Psoas muscle (tissue), 8 donors: ENCODE data around the gene FGF14. TPM values are rescaled to one million over a fixed set of nuclear protein-coding genes. Genes with fewer than 3 reads are reported as not detected.

Source experiments
- ATAC-seq, 4 donors: fragments of 200-7000 bp; cut with Tn5 transposase; one replicate each; pipeline ENCODE4 v1.9.1; 2020; ENCODE audit warnings: moderate library complexity in 3 of 4, mild to moderate bottlenecking in 2 of 4
- DNase-seq, 2 donors: peaks; one replicate each; pipeline ENCODE4 v3.0.0-alpha.2; 2020
- H3K27ac ChIP-seq: fragments of 200-600 bp; one replicate; pipeline ENCODE4 v1.8.0; 2022
- H3K27me3 ChIP-seq, 3 donors: fragments of 200-600 bp in 1 of 3; one replicate each; pipeline versions ENCODE4 v1.6.1 to v1.8.0; 2013 to 2022; ENCODE audit warnings: low read length in 2 of 3, mild to moderate bottlenecking in 2 of 3, moderate library complexity in 1 of 3; ENCODE audit not compliant: insufficient read depth in 3 of 3
- H3K36me3 ChIP-seq, 2 donors: fragments of 200-600 bp in 1 of 2; one replicate each; pipeline versions ENCODE4 v1.6.1 to v1.8.0; 2013 to 2022; ENCODE audit warnings: low read depth in 1 of 2, mild to moderate bottlenecking in 1 of 2, moderate library complexity in 1 of 2; ENCODE audit not compliant: insufficient read depth in 1 of 2
- H3K4me1 ChIP-seq: fragments of 200-600 bp; one replicate; pipeline ENCODE4 v1.8.0; 2022
- H3K4me3 ChIP-seq: fragments of 200-600 bp; one replicate; pipeline ENCODE4 v1.8.0; 2022; ENCODE audit warnings: mild to moderate bottlenecking
- H3K9me3 ChIP-seq: fragments of 200-600 bp; one replicate; pipeline ENCODE4 v1.8.0; 2022
- WGBS, 3 donors: extraction: QIAGEN DNeasy Blood & Tissue Kit; methylation state at CpG; one replicate each; pipeline versions ENCODE4 v1.1.6 to v1.1.7; 2013; 5-methylcytosine and 5-hydroxymethylcytosine counted together
- intact Hi-C, 2 donors: fragments of 100-400 bp; cut with DNase I; formaldehyde crosslinking; loops; one replicate each; pipeline versions ENCODE4 v1.11.0 to v1.14.2; 2022
- polyA plus RNA-seq, 3 donors: library from polyadenylated mRNA; stranded (reverse); fragments of 200-250 nt; gene quantifications; one replicate each; pipeline ENCODE4 v1.2.3, GENCODE V29; 2013
- total RNA-seq, 4 donors: library from RNA; stranded (reverse); fragmentation: NEBNext Ultra II Directional in 2 of 4; extraction: Animal tissue kit (Norgen Biotek cat#: 25700) in 2 of 4; gene quantifications; one replicate each; pipeline versions ENCODE4 v1.2.1 to v1.2.4, GENCODE V29; 2021 to 2023
- TF ChIP-seq, protein P1 (sequence below): fragments of 200-600 bp; IDR thresholded peaks from one replicate; pipeline ENCODE4 v1.8.0; 2022; ENCODE audit warnings: antibody characterized with exemption
- donor health status: healthy with polysubstance abuse.
- donor health status: DM: no; HTN: no; CAD: no; lungs with moderate emphysema.
- donor health status: Bipolar disorder and iron deficiency.
- donor health status: healthy.
- donor health status: DM: yes; HTN: yes; CAD: no.
- donor health status: DM: no; HTN: no; CAD: no.
- donor health status: DM: no; HTN: no; CAD: no.
- donor health status: DM: yes; HTN: yes; CAD: no.

Gene FGF14
- total and polyA plus RNA-seq, 7 donors, result 0.01 to 0.05 (median 0.02) TPM; not detected in 4

DNA sequence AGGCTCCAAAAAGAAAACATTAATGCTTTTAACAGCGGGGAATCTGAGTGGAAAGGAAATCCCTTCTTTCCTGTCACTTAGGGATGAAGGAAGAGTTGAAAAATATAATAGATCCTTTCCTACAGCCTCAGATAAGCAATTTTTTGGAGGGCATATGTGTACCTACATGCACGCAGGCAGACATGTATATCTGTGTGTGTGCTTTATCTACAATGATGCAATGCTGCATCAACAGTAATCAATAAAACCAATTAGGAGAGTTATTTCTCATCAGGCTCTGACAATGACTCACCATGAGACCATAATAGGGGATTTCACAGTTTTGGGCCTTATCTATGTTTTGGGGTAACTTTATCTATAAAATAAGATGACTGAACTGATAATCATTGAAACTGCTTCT is 505.3 kb downstream of the FGF14 start:
- Histone ChIP-seq H3K27ac (no peak overlapping the region), H3K36me3 (no peaks in the 10 kb centered on the region), H3K4me1 (no peaks in the 10 kb centered on the region), H3K9me3 (no peaks in the 10 kb centered on the region), H3K4me3 (no peak overlapping the region), H3K27me3 (no peaks in the 10 kb centered on the region)
- 70 to 79% (median 75%) methylated on average over 2 of the region's 2 CpGs for WGBS, 3 donors
- ATAC-seq, result no peak
- DNase-seq, result no peak
- TF ChIP-seq, protein P1, sequence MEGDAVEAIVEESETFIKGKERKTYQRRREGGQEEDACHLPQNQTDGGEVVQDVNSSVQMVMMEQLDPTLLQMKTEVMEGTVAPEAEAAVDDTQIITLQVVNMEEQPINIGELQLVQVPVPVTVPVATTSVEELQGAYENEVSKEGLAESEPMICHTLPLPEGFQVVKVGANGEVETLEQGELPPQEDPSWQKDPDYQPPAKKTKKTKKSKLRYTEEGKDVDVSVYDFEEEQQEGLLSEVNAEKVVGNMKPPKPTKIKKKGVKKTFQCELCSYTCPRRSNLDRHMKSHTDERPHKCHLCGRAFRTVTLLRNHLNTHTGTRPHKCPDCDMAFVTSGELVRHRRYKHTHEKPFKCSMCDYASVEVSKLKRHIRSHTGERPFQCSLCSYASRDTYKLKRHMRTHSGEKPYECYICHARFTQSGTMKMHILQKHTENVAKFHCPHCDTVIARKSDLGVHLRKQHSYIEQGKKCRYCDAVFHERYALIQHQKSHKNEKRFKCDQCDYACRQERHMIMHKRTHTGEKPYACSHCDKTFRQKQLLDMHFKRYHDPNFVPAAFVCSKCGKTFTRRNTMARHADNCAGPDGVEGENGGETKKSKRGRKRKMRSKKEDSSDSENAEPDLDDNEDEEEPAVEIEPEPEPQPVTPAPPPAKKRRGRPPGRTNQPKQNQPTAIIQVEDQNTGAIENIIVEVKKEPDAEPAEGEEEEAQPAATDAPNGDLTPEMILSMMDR, result no peak
- intact Hi-C loops, result no loop called here

DNA sequence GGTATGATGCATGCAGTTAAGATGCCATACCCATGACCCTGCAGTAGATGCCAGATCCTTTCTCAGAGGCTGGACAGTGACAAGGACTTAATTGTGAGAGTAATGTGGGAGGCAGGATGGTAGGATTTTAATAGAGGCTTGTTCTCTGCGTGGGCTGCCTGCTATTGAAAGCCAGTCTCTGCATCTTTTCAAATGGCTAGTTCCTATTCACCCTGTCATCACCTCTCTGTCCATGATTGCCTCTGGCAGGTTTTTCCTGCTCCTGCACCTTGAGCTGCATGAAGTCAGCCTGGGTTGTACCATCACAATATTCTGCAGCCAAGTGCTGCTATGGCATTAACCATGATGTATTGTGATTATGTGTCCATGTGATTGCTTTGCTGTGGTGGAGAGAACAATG is 508.8 kb downstream of the FGF14 start:
- Histone ChIP-seq H3K4me1 (no peaks in the 10 kb centered on the region), H3K27ac (no peak overlapping the region), H3K36me3 (no peaks in the 10 kb centered on the region), H3K4me3 (no peak overlapping the region), H3K9me3 (no peaks in the 10 kb centered on the region), H3K27me3 (no peaks in the 10 kb centered on the region)
- ATAC-seq (no peak), DNase-seq (no peak)
- TF ChIP-seq, protein P1, result no peak
- intact Hi-C loops, result no loop called here
- WGBS, 3 donors, result 26 to 69% (median 30%) methylated on average over 1 of the region's 1 CpG

DNA sequence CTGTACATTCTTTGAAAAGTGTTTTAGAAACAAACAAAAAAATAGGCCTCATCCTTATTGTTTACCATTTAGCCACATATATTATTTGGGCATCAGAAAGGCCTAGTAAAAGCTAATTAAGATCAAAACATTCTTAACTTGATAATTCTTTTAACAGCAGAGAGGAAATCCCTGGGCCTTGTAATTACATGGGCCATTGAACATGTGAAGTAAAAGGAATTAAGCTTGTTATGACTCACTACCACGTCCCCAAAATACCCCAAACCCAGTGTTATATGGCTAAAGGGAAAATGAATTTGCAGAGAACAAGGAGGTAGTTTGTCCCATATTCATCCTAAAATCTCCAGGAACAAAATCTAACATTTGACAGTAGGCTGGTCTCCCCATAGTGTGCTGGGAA is 509.6 kb downstream of the FGF14 start:
- intact Hi-C loops, result no loop called here
- DNase-seq (no peak), ATAC-seq (no peak)

DNA sequence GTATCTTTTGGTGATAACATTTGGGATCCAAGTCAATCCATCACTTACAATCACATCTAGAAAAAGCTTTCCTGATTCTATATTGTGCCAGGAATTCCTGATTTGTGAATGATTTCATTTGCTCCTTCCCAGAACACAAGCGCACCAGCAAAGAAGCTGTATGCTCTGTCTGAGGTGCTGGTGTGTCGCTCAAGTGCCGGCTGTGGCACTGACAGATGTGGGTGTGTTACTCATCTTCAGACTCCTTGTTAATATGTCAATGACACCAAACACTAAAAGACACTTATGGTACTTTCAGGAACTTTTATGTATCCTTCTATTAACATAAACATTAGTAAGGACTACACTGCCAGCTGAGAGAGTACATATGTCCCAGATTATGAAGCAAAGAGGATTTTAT is 520.3 kb downstream of the FGF14 start:
- Histone ChIP-seq H3K36me3 (no peaks in the 10 kb centered on the region), H3K9me3 (no peaks in the 10 kb centered on the region), H3K4me3 (no peak overlapping the region), H3K4me1 (no peaks in the 10 kb centered on the region), H3K27me3 (no peaks in the 10 kb centered on the region), H3K27ac (no peak overlapping the region)
- ATAC-seq (no peak), DNase-seq (no peak)
- TF ChIP-seq, protein P1, result no peak
- intact Hi-C loops, result no loop called here
- WGBS, 3 donors, result 82 to 84% (median 83%) methylated on average over 3 of the region's 3 CpGs

More for the DNA sequence above, 509.6 kb downstream of the FGF14 start:
- Histone ChIP-seq H3K4me1 (no peaks in the 10 kb centered on the region), H3K27ac (no peak overlapping the region), H3K4me3 (no peak overlapping the region), H3K9me3 (no peaks in the 10 kb centered on the region), H3K27me3 (no peaks in the 10 kb centered on the region), H3K36me3 (no peaks in the 10 kb centered on the region)
- 9 to 17% (median 17%) methylated on average over 1 of the region's 1 CpG for WGBS, 3 donors
- TF ChIP-seq, protein P1, result no peak

DNA sequence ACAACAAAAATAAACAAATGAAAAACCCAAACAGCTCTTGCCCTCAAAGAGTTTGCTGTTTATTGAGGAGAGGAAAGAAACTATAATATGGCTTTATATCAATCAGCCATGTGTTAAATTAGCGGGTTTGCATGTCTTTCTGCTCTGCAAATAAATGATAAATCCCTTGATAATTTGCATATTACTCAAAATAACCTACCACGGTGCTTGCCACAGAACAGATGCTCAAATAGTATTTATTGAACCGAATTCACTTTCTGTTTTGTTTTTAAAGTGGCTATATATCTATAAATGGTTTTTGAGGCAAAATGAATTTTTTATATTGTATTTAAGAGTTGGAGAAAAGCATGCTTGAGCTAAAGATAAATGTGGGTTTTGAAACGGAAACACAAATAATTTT is 521.3 kb downstream of the FGF14 start:
- Histone ChIP-seq H3K4me3 (no peak overlapping the region), H3K27ac (no peak overlapping the region), H3K4me1 (no peaks in the 10 kb centered on the region), H3K36me3 (no peaks in the 10 kb centered on the region), H3K27me3 (no peaks in the 10 kb centered on the region), H3K9me3 (no peaks in the 10 kb centered on the region)
- DNase-seq (no peak), ATAC-seq (no peak)
- WGBS, 3 donors, result 72 to 77% (median 74%) methylated on average over 4 of the region's 4 CpGs
- intact Hi-C loops, result no loop called here
- TF ChIP-seq, protein P1, result no peak
